Superior temporal gyrus (tissue), 1 donor: ENCODE results near the gene RDM1.
"Not testable (repeated sequence)": the region's sequence is repeated elsewhere in the genome, so short reads cannot be mapped to it uniquely, and the experiment has no call there.

Experiments used
- DNase-seq: peaks from one replicate; pipeline ENCODE4 v3.0.0-alpha.2; 2016; ENCODE audit errors: extremely low spot score

The RDM1 gene

GRCh38 chr17:35898283-35899070 is 32.1 kb downstream of the RDM1 start:
- no peak for DNase-seq

DNA sequence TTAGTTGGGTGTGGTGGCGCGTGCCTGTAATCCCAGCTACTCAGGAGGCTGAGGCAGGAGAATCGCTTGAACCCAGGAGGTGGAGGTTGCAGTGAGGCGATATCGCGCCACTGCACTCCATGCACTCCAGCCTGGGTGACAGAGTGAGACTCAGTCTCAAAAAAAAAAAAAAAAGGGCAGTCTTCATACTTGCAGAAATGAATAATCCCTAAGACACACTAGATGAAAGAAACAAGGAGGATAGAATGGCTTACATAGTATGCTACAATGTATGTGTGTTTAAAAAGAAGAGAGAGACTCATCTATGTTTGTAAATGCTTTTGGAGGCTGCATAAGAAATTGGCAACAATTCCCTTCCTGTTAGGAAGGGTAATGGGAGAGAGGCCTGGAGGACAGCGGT is 32.8 kb downstream of the RDM1 start:
- DNase-seq: not testable (repeated sequence)

GRCh38 chr17:35895636-35896587 is 34.7 kb downstream of the RDM1 start:
- DNase-seq: no peak

DNA sequence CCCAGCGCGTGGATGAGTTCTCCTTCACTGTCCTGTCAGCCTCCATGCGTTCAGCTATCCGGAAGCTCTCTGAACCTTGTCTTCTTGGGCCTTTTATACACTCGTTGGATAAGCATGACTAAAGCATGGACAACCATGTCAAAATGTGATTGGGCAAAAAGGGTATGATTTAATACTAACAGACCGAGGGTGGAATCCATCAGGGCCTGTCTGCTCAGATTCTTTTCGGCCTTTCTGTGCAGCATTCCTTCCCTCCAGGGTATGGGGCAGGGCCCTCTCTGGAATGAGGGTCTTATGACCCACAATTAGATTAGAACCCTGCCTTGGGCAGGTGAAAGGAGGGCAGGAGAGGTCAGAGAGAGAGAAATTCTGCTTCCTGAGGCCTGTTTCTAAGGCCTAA is 36.4 kb downstream of the RDM1 start:
- DNase-seq: no peak

DNA sequence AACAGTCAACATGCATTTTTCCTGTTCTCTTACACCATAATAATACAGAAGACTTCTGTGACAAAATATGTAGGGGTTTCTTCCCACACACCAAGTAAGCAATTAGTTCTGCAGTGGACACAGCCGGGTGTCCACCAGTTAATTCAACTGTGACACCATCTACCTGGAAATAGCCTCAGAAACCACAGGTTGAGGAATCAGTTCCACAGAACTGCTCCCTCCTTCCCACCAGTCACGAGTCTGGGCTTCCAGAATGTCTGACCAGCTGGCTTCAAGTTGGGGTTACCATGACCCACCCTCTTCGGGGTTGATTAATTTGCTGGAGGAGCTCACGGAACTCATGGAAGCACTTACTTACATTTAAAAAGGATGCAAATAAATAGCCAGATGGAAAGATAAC is 36.8 kb downstream of the RDM1 start:
- no peak for DNase-seq

DNA sequence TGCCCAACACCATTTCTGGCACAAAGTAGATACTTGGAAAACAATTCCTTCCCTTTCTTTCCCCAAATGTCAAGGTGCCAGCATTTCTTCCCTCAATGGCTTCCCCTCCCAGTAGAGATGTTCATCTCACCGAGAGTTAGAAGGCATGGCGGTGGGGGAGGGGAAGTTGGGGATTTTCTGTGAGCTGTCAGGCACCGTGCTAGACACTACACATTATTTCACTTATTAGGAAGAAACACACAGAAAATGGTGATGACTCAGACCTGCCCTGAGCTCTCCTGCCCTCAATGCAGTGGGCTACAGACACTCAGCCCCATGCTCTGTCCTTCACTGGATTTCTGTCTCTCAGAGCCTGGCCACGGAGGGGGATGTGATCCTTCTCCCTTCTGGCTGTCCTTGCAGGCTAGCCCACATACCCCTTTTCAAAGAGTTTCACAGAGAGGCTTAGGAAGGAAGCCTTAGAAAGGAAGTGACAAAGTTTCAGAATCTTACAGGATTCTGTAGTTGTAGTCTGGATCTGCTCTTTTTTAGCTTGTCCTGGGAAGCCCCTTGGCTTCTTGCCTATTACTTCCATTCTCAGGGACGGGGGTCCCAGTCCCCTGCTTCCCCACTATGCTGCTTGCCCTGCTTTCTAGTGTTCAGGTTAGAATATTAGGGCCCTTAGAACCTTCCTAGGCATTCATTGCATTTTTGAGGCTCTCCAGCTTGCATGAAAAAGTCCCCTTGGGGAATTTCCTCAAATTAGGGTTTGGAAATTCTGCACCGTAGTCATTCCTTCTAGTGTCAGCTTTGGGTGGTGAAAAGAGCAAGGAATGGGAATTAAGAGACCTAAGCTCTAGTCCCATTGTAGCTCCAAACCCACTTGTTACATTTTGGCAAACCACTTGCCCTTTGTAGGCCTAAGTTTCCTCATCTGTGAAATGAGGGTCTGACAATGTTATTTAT is 38.2 kb downstream of the RDM1 start:
- no peak for DNase-seq

GRCh38 chr17:35891269-35891668 is 39.3 kb downstream of the RDM1 start:
- DNase-seq: no peak

DNA sequence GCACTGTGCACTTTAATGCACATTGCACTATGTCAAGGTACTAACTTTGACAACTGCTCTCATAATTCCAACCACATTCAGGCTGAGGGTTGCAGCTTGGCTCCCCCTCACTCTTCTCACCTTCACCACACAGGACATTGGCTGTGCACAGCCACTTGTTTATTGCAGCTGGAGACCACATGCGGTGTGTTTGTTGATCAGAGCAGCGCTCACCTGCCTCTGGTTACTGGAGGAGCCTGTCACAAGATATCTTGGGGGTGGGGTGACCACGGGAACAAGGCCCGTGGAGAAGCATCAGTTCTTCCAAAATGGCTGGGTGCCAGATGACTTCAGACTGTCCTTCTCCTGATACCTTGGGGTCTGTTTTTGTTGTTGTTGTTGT is 39.8 kb downstream of the RDM1 start:
- DNase-seq: no peak

DNA sequence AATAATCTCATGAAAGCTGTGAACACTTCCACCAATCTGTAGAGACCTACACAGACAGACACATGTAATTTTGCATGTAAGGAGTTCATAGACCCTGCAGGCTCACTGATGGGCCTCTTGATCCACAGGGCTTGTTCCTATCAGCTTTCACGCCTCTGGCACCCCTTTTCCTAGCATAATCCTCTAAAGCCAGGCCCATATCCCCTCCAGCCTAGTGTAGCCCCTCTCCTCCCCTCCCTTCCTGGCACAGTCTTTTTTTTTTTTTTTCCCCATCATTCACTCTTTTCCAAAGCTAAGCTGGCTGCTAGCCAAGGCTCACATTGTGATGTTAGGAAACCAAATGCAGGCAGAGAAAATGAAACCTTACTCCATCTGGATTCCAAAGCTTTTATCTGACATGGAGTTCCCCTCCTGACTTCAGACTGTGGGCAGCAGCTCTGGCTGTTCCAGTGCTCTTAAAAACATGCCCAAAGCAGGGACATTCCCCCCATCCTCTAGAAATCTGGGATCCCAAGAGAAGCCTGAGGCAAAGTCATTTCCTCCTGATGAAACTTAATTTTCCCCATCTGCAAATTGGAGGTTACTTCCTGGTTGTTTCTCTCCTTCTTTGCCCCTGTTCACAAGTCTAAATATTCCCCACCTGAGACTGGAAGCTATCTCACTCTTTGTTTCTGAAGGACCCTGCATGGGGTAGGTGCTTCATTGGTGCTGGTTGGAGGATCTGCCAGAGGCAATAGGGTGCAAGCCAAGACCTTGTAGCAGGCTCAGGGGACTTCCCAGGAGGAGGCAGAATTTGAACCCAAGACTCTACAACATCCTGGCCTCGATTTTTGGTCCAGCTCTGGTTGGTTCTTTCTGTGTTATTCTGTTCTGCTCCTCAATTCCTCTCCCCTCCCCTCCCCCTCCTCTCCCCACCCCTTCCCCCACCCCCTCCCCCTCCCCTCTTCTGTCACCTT is 40.5 kb downstream of the RDM1 start:
- peak; percentile 24 for DNase-seq

DNA sequence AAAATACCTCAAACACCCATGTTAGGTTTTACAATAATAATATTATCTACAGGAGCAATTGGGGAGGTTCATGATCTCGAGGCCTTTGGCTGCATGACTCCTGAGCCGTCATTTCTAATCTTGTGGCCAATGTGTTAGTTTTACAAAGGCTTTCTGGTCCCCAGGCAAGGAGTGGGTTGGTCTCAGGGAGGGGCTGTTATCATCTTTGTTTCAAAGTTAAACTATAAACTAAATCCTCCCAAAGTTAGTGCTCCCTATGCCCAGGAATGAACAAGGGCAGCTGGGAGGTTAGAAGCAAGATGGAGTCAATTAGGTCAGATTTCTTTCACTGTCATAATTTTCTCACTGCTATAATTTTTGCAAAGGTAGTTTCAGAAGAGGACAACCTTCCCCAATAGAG is 41.3 kb downstream of the RDM1 start:
- DNase-seq: no peak

DNA sequence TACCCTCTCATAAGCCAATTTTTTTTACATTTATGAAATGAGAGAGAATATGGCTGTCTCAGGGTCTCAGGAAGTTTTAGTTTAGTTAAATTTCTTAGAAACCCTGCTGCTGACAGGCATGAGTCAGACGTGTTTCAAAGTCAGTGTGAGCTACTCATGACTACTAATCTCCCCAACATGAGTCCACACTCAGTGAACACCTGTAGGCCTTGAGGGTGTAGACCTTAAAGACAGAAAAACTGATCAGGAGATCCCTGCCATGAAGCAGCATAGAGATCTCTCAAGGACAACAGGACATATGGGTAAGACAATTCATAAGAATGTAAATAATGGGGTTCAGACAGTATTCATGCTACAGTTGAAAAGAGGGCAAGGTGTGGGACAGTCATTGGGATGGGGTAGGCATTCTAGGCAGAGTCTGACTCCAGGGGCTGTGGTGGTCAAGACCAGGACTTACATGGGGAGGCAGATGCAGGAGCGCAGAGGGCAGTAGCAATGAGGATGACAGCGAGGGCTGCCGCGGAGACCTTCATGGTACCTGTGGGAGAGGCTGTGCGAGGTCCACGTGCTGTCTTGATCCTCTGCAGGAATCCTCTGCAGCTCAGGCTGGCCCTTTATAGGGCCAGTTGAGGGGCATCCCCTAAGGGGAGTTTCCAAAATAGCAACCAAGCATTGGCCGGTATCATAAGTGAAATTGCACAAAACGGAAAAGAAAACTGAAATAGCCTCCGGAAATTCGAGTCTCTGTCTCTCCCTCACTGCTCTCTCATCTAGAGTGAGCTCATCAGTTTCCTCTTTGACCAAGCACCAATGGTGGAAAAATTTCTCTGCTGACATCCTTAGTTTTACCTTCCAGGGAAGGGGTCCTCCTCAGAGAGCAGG is 50.6 kb downstream of the RDM1 start, which contains the start of gene CCL5:
Gene CCL5, minus strand, starts transcription at position 588 of the 882 bp plus-strand sequence.
- no peak for DNase-seq

DNA sequence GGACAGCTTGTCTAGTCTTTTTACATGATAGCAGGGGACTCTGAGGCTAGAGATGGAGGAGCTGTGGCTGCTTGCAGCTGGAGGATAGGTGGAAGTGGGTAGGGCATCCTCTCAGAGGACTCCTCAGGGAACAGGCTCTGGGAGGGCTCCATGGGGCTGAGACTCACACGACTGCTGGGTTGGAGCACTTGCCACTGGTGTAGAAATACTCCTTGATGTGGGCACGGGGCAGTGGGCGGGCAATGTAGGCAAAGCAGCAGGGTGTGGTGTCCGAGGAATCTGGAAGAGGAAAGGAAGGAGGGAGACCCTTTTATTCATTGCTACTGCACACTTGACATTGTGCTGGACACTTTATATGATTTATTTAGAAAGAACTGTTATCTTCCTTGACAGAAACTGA is 52.2 kb downstream of the RDM1 start:
- DNase-seq: no peak

- no peak for DNase-seq
These were observed 53.1 kb downstream of the RDM1 start for GRCh38 chr17:35877345-35878029.

GRCh38 chr17:35876534-35876933 is 54.0 kb downstream of the RDM1 start:
- no peak for DNase-seq

- DNase-seq: no peak
These were observed 54.8 kb downstream of the RDM1 start for GRCh38 chr17:35875800-35876139.

GRCh38 chr17:35875072-35875799 is 55.3 kb downstream of the RDM1 start:
- no peak for DNase-seq

GRCh38 chr17:35872196-35872980 is 58.2 kb downstream of the RDM1 start:
- DNase-seq: no peak
